Panc1 (cell line): ENCODE results near the gene C1QTNF4. TPM values are rescaled to one million over a fixed set of nuclear protein-coding genes. Genes with fewer than 3 reads are reported as not detected.

ENCODE experiments used
- ATAC-seq: fragments of 200-7000 bp; cut with Tn5 transposase; 2 replicates; pipeline ENCODE4 v1.9.1; 2020; ENCODE audit warnings: mild to moderate bottlenecking, moderate library complexity
- BruUV-seq: library from RNA; stranded (reverse); fragments of 400-500 nt; replicated peaks from 2 replicates; lab custom pipeline; 2021; lab: Mats Ljungman, UMichigan
- CTCF ChIA-PET: fragments of 300-600 bp; sonication (Branson Sonifier 250); formaldehyde crosslinking; loops from one replicate; lab custom pipeline; 2022; ENCODE audit warnings: antibody characterized with exemption; lab: Charles Lee
- POLR2A ChIA-PET: fragments of 300-600 bp; sonication (Branson Sonifier 250); formaldehyde crosslinking; loops from one replicate; lab custom pipeline; 2022; ENCODE audit warnings: antibody characterized with exemption; lab: Charles Lee
- DNase-seq: peaks from one replicate; pipeline ENCODE4 v3.0.0-alpha.2; 2010; ENCODE audit warnings: low read depth, low spot score
- H3K27ac ChIP-seq: 2 replicates; pipeline ENCODE4 v1.5.1; 2011; ENCODE audit warnings: mild to moderate bottlenecking, low read length, inconsistent platforms
- H3K27me3 ChIP-seq: fragments of 200-500 bp; sonication (Bioruptor generic); 2 replicates; pipeline ENCODE4 v1.6.0; 2014; ENCODE audit warnings: low read length, inconsistent platforms; ENCODE audit not compliant: control insufficient read depth, insufficient read depth
- H3K36me3 ChIP-seq: fragments of 200-500 bp; sonication (Bioruptor generic); 2 replicates; pipeline ENCODE4 v1.5.1; 2014; ENCODE audit warnings: inconsistent platforms, mild to moderate bottlenecking, low read length, moderate library complexity; ENCODE audit not compliant: control insufficient read depth, insufficient read depth
- H3K4me1 ChIP-seq: 2 replicates; pipeline ENCODE4 v1.5.1; 2011; ENCODE audit warnings: inconsistent platforms, mild to moderate bottlenecking, low read length, moderate library complexity; ENCODE audit not compliant: control insufficient read depth, insufficient read depth
- H3K4me3 ChIP-seq, 2 experiments: 2 replicates each; pipeline ENCODE4 v1.5.1; 2011 to 2012; ENCODE audit warnings: low read depth in 2 of 2, low read length in 2 of 2, mild to moderate bottlenecking in 2 of 2, inconsistent platforms in 1 of 2, moderate library complexity in 1 of 2
- H3K9me3 ChIP-seq: fragments of 200-500 bp; sonication (Bioruptor generic); 2 replicates; pipeline ENCODE4 v1.5.1; 2014; ENCODE audit warnings: low read depth, mild to moderate bottlenecking, inconsistent platforms, low read length, moderate library complexity; ENCODE audit not compliant: control insufficient read depth, insufficient read depth
- POLR2AphosphoS5 ChIP-seq: IDR thresholded peaks from 2 replicates; pipeline ENCODE4 v1.6.1; 2012; ENCODE audit warnings: mild to moderate bottlenecking, low read depth, low read length, moderate library complexity
- SIN3A ChIP-seq: IDR thresholded peaks from 2 replicates; pipeline ENCODE4 v1.6.1; 2012; ENCODE audit warnings: low read depth, mild to moderate bottlenecking, low read length, moderate library complexity, borderline replicate concordance; ENCODE audit not compliant: insufficient read depth
- TCF7L2 ChIP-seq: IDR thresholded peaks from 2 replicates; pipeline ENCODE4 v1.6.1; 2011; ENCODE audit warnings: mild to moderate bottlenecking, low read depth, low read length, inconsistent platforms
- in situ Hi-C: cut with HindIII; loops from 2 replicates; pipeline ENCODE4 v1.10.0; 2016; ENCODE audit warnings: low sequenced_read_pairs, low pct_unique_long_range_greater_than_20kb
- intact Hi-C: fragments of 100-400 bp; cut with micrococcal nuclease; formaldehyde crosslinking; loops from one replicate; pipeline ENCODE4 v1.10.0; 2022; ENCODE audit not compliant: unreplicated experiment
- total RNA-seq: library from RNA; stranded (reverse); gene quantifications from one replicate; pipeline ENCODE4 v1.2.1, GENCODE V29; 2021; ENCODE audit not compliant: unreplicated experiment
- TF ChIP-seq, protein P1 (sequence below), 2 experiments: IDR thresholded peaks; 2 replicates each; pipeline ENCODE4 v1.6.1; 2011 to 2012; ENCODE audit warnings: low read depth in 2 of 2, control low read depth in 1 of 2, low read length in 1 of 2, mild to moderate bottlenecking in 1 of 2, moderate library complexity in 1 of 2; ENCODE audit not compliant: insufficient read depth in 1 of 2
- TF ChIP-seq, protein P2 (sequence below): fragments of 450-650 bp; IDR thresholded peaks from 2 replicates; pipeline ENCODE4 v1.5.1; 2017; ENCODE audit warnings: mild to moderate bottlenecking

The C1QTNF4 gene
- total RNA-seq, 1 experiment from 2014 or later: not detected

GRCh38 chr11:47589118-47589517, 5.1 kb downstream of the C1QTNF4 start:
- intact Hi-C loops (no loop called here), in situ Hi-C loops (no loop called here)
- no peak for ATAC-seq
- Histone ChIP-seq H3K27ac (no peak overlapping the region), H3K36me3 (no peaks in the 10 kb centered on the region), H3K27me3 (peaks cover 6% of the 10 kb centered on the region; the same call in 1 of the 2 replicates), H3K4me1 (peaks cover 4% of the 10 kb centered on the region), H3K9me3 (no peaks in the 10 kb centered on the region), H3K4me3 (no peak overlapping the region)
- ChIA-PET CTCF (no interaction called here), POLR2A (interaction anchor here (0.5 kb wide), 1 partner anchor 48 kb away, joined by 7 read pairs; no protein-coding TSS in a partner anchor)
- no peak for TF ChIP-seq TCF7L2
- no peak for TF ChIP-seq SIN3A
- TF ChIP-seq, protein P1, sequence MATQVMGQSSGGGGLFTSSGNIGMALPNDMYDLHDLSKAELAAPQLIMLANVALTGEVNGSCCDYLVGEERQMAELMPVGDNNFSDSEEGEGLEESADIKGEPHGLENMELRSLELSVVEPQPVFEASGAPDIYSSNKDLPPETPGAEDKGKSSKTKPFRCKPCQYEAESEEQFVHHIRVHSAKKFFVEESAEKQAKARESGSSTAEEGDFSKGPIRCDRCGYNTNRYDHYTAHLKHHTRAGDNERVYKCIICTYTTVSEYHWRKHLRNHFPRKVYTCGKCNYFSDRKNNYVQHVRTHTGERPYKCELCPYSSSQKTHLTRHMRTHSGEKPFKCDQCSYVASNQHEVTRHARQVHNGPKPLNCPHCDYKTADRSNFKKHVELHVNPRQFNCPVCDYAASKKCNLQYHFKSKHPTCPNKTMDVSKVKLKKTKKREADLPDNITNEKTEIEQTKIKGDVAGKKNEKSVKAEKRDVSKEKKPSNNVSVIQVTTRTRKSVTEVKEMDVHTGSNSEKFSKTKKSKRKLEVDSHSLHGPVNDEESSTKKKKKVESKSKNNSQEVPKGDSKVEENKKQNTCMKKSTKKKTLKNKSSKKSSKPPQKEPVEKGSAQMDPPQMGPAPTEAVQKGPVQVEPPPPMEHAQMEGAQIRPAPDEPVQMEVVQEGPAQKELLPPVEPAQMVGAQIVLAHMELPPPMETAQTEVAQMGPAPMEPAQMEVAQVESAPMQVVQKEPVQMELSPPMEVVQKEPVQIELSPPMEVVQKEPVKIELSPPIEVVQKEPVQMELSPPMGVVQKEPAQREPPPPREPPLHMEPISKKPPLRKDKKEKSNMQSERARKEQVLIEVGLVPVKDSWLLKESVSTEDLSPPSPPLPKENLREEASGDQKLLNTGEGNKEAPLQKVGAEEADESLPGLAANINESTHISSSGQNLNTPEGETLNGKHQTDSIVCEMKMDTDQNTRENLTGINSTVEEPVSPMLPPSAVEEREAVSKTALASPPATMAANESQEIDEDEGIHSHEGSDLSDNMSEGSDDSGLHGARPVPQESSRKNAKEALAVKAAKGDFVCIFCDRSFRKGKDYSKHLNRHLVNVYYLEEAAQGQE (IDR thresholded peaks at IDR 0.05; ENCODE audit: insufficient read depth in 1 of 2, low read depth in 2 of 2, low read length in 1 of 2): no peak
- TF ChIP-seq, protein P2, sequence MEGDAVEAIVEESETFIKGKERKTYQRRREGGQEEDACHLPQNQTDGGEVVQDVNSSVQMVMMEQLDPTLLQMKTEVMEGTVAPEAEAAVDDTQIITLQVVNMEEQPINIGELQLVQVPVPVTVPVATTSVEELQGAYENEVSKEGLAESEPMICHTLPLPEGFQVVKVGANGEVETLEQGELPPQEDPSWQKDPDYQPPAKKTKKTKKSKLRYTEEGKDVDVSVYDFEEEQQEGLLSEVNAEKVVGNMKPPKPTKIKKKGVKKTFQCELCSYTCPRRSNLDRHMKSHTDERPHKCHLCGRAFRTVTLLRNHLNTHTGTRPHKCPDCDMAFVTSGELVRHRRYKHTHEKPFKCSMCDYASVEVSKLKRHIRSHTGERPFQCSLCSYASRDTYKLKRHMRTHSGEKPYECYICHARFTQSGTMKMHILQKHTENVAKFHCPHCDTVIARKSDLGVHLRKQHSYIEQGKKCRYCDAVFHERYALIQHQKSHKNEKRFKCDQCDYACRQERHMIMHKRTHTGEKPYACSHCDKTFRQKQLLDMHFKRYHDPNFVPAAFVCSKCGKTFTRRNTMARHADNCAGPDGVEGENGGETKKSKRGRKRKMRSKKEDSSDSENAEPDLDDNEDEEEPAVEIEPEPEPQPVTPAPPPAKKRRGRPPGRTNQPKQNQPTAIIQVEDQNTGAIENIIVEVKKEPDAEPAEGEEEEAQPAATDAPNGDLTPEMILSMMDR: no peak
- TF ChIP-seq POLR2AphosphoS5: no peak
- no peak for DNase-seq
- BruUV-seq: no TSS peak

GRCh38 chr11:47587723-47588326, 6.4 kb downstream of the C1QTNF4 start:
- ATAC-seq: peak; percentile 19; the same call in 1 of the 2 replicates
- TF ChIP-seq POLR2AphosphoS5: no peak
- TF ChIP-seq, protein P2: no peak
- Histone ChIP-seq H3K27me3 (peaks cover 1% of the 10 kb centered on the region; the same call in 1 of the 2 replicates), H3K4me3 (no peak overlapping the region), H3K27ac (no peak overlapping the region), H3K9me3 (no peaks in the 10 kb centered on the region), H3K36me3 (no peaks in the 10 kb centered on the region; the same call in 1 of the 2 replicates), H3K4me1 (peaks cover 4% of the 10 kb centered on the region)
- in situ Hi-C loops: no loop called here
- BruUV-seq: no TSS peak
- intact Hi-C loops: no loop called here
- no peak for DNase-seq
- CTCF ChIA-PET: interaction anchor here (0.6 kb wide), 1 partner anchor 14 kb away, joined by 4 read pairs; no protein-coding TSS in a partner anchor
- POLR2A ChIA-PET: no interaction called here
